Measurements from ENCODE around the gene ZNF579. TPM values are rescaled to one million over a fixed set of nuclear protein-coding genes. Genes with fewer than 3 reads are reported as not detected.

Gene ZNF579
- total RNA-seq, 1 experiment from 2014 or later, result 49.0 TPM

DNA sequence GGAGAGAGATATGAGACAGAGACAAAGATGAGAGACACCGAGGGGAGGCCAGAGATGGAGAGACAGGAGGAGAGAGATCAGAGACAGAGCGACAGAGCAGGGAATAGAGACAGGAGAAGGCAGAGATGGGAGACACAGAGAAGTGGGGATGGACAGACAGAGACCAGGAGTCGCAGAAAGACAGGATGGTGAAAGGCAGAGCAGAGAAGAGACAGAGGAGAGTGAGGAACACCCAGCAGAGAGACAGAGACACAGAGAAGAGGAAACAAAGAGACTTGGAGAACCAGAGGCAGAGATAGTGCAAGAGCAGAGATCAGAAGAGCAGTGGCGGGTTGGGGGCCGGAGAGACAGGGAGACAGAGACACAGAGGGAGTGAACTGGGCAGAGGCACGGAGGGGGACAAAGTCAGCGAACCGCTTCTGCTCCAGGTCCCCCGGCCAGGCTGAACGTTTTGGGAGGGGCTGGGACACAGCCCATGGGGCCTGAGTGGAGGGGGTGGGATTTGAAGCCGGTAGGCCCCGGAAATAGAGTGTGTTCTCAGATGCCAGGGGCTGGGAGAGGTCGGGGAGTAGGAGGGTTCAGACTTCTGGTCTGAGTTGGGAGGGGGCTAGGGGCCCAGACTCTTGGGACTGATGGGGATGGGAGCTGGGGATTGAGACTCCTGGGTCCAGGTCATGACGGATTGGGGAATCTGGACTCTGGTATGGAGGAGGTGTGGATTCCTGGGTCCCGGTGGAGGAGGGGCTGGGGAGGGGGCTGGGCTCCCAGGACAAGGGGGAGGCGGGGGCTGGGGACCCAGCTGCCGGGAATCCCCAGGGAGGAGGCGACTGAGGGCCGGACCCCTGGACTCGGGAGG lies 654 bp downstream of the ZNF579 start:
- peak in 1 of 2 experiments; percentile 46 for DNase-seq
- no peaks in the 10 kb centered on the region for H3K9me3 ChIP-seq (ENCODE audit: insufficient read depth, low read depth)
- BruUV-seq (replicated peaks), result no TSS peak
- no peak for TF ChIP-seq EZH2 (IDR thresholded peaks at IDR 0.05; ENCODE audit: low read depth)
- TF ChIP-seq, protein P1, sequence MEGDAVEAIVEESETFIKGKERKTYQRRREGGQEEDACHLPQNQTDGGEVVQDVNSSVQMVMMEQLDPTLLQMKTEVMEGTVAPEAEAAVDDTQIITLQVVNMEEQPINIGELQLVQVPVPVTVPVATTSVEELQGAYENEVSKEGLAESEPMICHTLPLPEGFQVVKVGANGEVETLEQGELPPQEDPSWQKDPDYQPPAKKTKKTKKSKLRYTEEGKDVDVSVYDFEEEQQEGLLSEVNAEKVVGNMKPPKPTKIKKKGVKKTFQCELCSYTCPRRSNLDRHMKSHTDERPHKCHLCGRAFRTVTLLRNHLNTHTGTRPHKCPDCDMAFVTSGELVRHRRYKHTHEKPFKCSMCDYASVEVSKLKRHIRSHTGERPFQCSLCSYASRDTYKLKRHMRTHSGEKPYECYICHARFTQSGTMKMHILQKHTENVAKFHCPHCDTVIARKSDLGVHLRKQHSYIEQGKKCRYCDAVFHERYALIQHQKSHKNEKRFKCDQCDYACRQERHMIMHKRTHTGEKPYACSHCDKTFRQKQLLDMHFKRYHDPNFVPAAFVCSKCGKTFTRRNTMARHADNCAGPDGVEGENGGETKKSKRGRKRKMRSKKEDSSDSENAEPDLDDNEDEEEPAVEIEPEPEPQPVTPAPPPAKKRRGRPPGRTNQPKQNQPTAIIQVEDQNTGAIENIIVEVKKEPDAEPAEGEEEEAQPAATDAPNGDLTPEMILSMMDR (conservative IDR thresholded peaks at IDR 0.05), result no peak
- peak overlapping the region; percentile 62 for H3K27ac ChIP-seq
- H3K27me3 ChIP-seq (ENCODE audit: insufficient read depth, low read depth), result 0 out of 2 replicates have a peak, but pooled peaks cover 2% of the 10 kb centered on the region
- H3F3A ChIP-seq (ENCODE audit: insufficient read depth, low read depth), result peaks cover 41% of the 10 kb centered on the region; the same call in 1 of the 2 replicates
- peak overlapping the region; percentile 87 for H2AFZ ChIP-seq
- H4K20me1 ChIP-seq (ENCODE audit: insufficient read depth), result peaks cover 7% of the 10 kb centered on the region; the same call in 1 of the 2 replicates
- H3K4me2 ChIP-seq, result peak overlapping the region; percentile 91
- CTCF ChIA-PET, result no interaction called here
- POLR2A ChIA-PET (ENCODE audit: unreplicated experiment), result interaction anchor here (0.6 to 1.6 kb wide), 4 partner anchors 19 to 50 kb away, joined by 5 to 6 read pairs (median 6); partner anchors contain the start of gene FIZ1
- H3K4me3 ChIP-seq, result peak overlapping the region; percentile 98
- H3K9me2 ChIP-seq (ENCODE audit: insufficient read depth), result no peaks in the 10 kb centered on the region
- intact Hi-C loops (cut with micrococcal nuclease; ENCODE audit: unreplicated experiment), result loop anchor here (1.0 kb wide), 1 partner anchor 34 kb away; no protein-coding TSS in a partner anchor
- 0 out of 2 replicates have a peak, but pooled peaks cover 3% of the 10 kb centered on the region for H3K4me1 ChIP-seq (replicated peaks; ENCODE audit: insufficient read depth)
- peaks cover 18% of the 10 kb centered on the region for H3K79me2 ChIP-seq (ENCODE audit: low read depth)
- H3K36me3 ChIP-seq (ENCODE audit: low read depth), result peaks cover 9% of the 10 kb centered on the region; the same call in 1 of the 2 replicates

DNA sequence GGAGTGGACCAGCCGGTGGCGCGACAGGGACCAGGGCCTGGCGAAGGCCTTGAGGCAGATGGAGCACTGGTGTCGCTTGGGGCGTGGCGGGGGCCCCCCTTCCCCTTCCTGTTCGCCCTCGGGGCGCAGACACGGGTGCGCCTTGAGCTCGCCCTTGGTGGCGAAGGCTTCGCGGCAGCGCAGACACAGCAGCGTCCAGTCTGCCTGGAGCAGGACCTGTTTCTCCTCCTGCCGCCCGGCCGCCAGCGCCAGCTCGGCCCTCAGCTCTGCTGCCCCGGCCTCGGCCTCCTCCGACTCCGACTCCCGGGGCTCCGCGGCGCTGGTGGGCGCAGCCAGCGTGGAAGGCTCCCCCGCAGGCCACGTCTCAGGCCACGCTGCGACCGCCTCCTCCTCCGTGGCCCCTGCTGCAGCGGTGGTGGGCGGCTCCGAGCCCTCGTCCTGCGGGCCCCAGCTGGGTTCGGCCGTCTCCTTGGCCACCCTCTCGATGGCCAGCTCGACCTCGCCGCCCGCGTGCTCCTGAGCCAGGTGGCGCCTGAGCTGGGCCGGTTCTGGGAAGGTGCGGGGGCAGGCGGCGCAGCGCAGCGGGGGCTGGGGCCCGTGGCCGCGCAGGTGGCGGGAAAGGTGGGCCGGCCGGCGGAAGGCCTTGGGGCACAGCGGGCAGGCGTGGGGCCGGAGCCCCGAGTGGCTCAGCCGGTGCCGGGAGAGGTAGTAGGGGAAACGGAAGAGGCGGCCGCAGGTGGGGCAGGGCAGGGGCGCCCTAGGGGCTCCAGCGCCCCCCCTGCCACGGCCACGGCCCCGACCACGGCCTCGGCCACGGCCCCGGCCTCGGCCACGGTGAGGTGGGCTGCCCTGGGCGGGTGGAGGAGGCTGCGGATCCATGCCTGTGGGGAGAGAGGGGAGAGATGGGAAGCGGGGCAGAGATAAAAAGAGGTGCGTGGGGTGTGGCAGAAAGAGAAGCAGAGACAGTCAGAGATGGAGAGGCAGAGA lies 1.6 kb downstream of the ZNF579 start:
- no peak for DNase-seq
- peaks cover 9% of the 10 kb centered on the region; the same call in 1 of the 2 replicates for H3K36me3 ChIP-seq (ENCODE audit: low read depth)
- no peaks in the 10 kb centered on the region for H3K9me2 ChIP-seq (ENCODE audit: insufficient read depth)
- ChIA-PET POLR2A (ENCODE audit: unreplicated experiment) (no interaction called here), CTCF (no interaction called here)
- H3K9me3 ChIP-seq (ENCODE audit: insufficient read depth, low read depth), result no peaks in the 10 kb centered on the region
- H3K4me1 ChIP-seq (replicated peaks; ENCODE audit: insufficient read depth), result 0 out of 2 replicates have a peak, but pooled peaks cover 3% of the 10 kb centered on the region
- TSS peak; percentile 27 for BruUV-seq (replicated peaks)
- no peak overlapping the region for H3K27ac ChIP-seq
- peaks cover 7% of the 10 kb centered on the region; the same call in 1 of the 2 replicates for H4K20me1 ChIP-seq (ENCODE audit: insufficient read depth)
- no peaks in the 10 kb centered on the region for H3K27me3 ChIP-seq (ENCODE audit: insufficient read depth, low read depth)
- no peak for TF ChIP-seq EZH2 (IDR thresholded peaks at IDR 0.05; ENCODE audit: low read depth)
- TF ChIP-seq, protein P1 (conservative IDR thresholded peaks at IDR 0.05), result no peak
- peak overlapping the region; percentile 91 for H3K4me2 ChIP-seq
- peaks cover 42% of the 10 kb centered on the region; the same call in 1 of the 2 replicates for H3F3A ChIP-seq (ENCODE audit: insufficient read depth, low read depth)
- no peak overlapping the region for H2AFZ ChIP-seq
- peaks cover 18% of the 10 kb centered on the region for H3K79me2 ChIP-seq (ENCODE audit: low read depth)
- peak overlapping the region; percentile 98 for H3K4me3 ChIP-seq
- intact Hi-C loops (cut with micrococcal nuclease; ENCODE audit: unreplicated experiment), result no loop called here

Measured in PC-9 (cell line).